ENCODE data around the gene RRP1B.
"Not testable (repeated sequence)": the region's sequence is repeated elsewhere in the genome, so short reads cannot be mapped to it uniquely, and the experiment has no call there.

Gene RRP1B

GRCh38 chr21:43676391-43676790 lies 17.0 kb downstream of the RRP1B start:
- DNase-seq: peak; percentile 27

GRCh38 chr21:43679951-43680350 lies 20.6 kb downstream of the RRP1B start:
- no peak for DNase-seq

GRCh38 chr21:43680421-43680820 lies 21.1 kb downstream of the RRP1B start:
- not testable (repeated sequence) for DNase-seq

- no peak for DNase-seq
These were observed 22.3 kb downstream of the RRP1B start for GRCh38 chr21:43681650-43682049.

- peak; percentile 22 for DNase-seq
These were observed 25.1 kb downstream of the RRP1B start for GRCh38 chr21:43684424-43684823.

- DNase-seq: peak; percentile 22
These were observed 27.6 kb downstream of the RRP1B start for GRCh38 chr21:43686811-43687565.

- DNase-seq: peak; percentile 32
These were observed 28.4 kb downstream of the RRP1B start for GRCh38 chr21:43687566-43688399.

- DNase-seq: peak; percentile 12
These were observed 29.5 kb downstream of the RRP1B start for GRCh38 chr21:43688906-43689305.

GRCh38 chr21:43689556-43690337 lies 30.4 kb downstream of the RRP1B start:
- DNase-seq: peak; percentile 37

GRCh38 chr21:43690346-43690745 lies 31.0 kb downstream of the RRP1B start:
- no peak for DNase-seq

- peak; percentile 32 for DNase-seq
These were observed 31.9 kb downstream of the RRP1B start for GRCh38 chr21:43691086-43691795.

- no peak for DNase-seq
These were observed 32.4 kb downstream of the RRP1B start for GRCh38 chr21:43691801-43692200.

GRCh38 chr21:43692949-43693348 lies 33.6 kb downstream of the RRP1B start:
- DNase-seq: peak; percentile 28

GRCh38 chr21:43693981-43694380 lies 34.6 kb downstream of the RRP1B start:
- DNase-seq: peak; percentile 43

GRCh38 chr21:43694437-43695079 lies 35.2 kb downstream of the RRP1B start:
- peak; percentile 43 for DNase-seq

GRCh38 chr21:43696214-43696613 lies 36.9 kb downstream of the RRP1B start:
- peak; percentile 26 for DNase-seq

GRCh38 chr21:43697758-43698643 lies 38.6 kb downstream of the RRP1B start:
- DNase-seq: peak; percentile 35

GRCh38 chr21:43699492-43699777 lies 40.1 kb downstream of the RRP1B start:
- not testable (repeated sequence) for DNase-seq

GRCh38 chr21:43699933-43700599 lies 40.7 kb downstream of the RRP1B start:
- DNase-seq: peak; percentile 51

GRCh38 chr21:43701936-43702784 lies 42.8 kb downstream of the RRP1B start:
- DNase-seq: peak; percentile 51
